ENCODE measurements around the gene SSTR4.

DNA sequence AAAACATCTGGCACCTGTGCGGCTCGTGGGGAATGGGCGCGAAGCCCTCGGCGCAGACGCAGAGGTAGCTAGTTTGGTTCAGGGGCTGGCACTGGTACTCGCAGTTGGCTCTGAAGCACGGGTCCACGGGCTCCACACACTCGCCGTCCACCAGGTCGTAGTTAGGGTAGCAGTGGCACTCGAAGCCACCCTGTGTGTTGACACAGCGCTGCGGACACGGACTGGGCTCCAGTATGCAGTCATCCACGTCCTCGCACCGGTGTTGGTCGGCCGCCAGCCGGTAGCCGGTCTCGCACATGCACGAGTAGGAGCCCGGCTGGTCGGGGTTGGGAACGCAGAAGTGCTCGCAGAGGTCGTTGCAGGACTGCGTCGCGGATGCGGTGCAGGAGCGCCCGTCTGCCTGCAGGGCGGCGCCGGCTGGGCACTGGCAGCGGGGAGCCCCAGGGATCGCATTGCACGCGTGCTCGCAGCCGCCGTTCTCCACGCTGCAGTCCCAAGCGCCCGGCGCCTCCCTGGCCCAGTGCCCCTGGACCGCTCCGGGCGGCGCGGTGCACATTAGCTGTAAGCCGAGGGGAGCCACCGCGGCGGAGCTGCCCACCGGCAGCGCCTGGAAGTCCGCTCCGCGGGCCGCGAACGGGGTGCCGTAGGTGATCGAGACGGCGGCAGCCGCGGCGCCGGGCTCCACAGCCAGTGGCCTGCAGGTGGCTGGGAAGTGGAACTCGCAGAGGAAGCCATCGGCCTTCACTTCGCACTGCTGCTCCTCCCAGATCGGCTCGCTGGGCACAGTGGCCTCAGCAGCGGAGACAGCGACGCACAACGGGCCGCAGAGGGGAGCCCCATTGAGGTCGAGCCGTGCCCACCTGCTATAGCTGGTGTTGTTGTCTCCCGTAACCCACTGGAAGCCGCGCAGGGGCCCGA lies 13.4 kb downstream of the SSTR4 start:
- TF ChIP-seq, protein P1, sequence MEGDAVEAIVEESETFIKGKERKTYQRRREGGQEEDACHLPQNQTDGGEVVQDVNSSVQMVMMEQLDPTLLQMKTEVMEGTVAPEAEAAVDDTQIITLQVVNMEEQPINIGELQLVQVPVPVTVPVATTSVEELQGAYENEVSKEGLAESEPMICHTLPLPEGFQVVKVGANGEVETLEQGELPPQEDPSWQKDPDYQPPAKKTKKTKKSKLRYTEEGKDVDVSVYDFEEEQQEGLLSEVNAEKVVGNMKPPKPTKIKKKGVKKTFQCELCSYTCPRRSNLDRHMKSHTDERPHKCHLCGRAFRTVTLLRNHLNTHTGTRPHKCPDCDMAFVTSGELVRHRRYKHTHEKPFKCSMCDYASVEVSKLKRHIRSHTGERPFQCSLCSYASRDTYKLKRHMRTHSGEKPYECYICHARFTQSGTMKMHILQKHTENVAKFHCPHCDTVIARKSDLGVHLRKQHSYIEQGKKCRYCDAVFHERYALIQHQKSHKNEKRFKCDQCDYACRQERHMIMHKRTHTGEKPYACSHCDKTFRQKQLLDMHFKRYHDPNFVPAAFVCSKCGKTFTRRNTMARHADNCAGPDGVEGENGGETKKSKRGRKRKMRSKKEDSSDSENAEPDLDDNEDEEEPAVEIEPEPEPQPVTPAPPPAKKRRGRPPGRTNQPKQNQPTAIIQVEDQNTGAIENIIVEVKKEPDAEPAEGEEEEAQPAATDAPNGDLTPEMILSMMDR (IDR thresholded peaks at IDR 0.05): peak in 5 of 6 experiments; percentile 47 to 87 (median 63)
- peak in 1 of 4 donors; percentile 36 for TF ChIP-seq POLR2A (IDR thresholded peaks at IDR 0.05)

Data from esophagus squamous epithelium (tissue), 4 donors.